Activated CD8-positive, alpha-beta memory T cell treated with anti-CD3 and anti-CD28 coated beads for 36 hours (primary cell): Measurements from ENCODE around the gene VSTM4. TPM values are rescaled to one million over a fixed set of nuclear protein-coding genes. Genes with fewer than 3 reads are reported as not detected.

Source experiments
- CTCF ChIA-PET: fragments of 350-600 bp; sonication (Branson Sonifier 250); formaldehyde crosslinking; loops from one replicate; lab custom pipeline; 2021; ENCODE audit warnings: antibody characterized with exemption; lab: Charles Lee
- POLR2A ChIA-PET: fragments of 350-600 bp; sonication (Branson Sonifier 250); formaldehyde crosslinking; loops from one replicate; lab custom pipeline; 2021; ENCODE audit warnings: antibody characterized with exemption; lab: Charles Lee
- total RNA-seq, 2 experiments: library from RNA; stranded (reverse); gene quantifications; one replicate each; pipeline ENCODE4 v1.2.3, GENCODE V29; 2021

Gene VSTM4
- total RNA-seq, 2 experiments from 2014 or later = 0.06 TPM

DNA sequence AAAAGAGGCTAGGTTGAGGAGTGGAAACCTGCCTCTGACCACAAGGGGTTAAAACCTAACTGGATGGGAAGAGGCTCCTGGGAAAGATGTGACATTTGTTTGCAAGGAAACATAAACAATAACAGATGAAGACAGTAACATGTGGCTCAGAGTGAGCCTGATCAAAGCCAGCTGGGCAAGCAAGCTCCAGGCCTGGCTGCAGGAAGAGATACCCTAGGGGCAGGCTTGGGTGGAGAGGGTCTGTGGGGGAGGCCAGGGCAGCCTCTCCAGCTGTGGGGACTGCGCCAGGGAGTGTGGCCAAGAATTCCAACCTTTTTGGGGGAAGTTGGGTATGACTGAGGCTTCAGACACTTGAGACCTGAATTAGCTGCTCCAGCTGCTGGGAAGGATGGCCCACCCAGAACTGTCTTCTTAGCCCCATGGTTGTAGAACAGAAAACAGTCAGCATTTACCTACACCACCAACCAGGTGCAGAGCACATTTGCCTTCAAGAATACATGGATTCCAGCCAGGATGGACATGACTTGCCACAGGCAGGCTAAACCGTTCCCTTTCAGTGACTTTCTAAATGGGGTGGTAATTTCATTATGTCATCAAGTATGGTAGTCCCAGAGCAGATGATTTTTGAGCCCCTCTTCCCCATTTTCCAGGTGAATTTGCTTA, 28.9 kb upstream of the VSTM4 start:
- ChIA-PET POLR2A (no interaction called here), CTCF (no interaction called here)

DNA sequence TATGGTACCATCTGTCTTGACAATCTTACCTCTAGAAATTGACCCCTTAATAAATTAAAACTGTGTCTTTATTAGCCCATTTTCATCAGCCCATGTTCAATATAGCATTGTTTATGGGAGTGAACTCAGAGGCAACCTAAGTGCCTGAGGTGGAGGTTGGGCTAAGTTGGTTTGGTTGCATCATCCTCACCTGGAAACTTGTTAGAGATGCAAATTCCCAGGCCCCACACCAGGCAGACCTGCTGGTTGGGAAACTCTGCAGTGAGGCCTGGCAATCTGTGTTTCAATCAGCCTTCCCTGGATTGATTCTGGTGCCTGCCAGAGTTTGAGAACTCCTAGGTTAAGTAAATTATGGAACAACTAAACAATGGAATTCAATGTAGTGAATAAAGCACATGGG, 27.9 kb upstream of the VSTM4 start:
- ChIA-PET CTCF (no interaction called here), POLR2A (no interaction called here)

DNA sequence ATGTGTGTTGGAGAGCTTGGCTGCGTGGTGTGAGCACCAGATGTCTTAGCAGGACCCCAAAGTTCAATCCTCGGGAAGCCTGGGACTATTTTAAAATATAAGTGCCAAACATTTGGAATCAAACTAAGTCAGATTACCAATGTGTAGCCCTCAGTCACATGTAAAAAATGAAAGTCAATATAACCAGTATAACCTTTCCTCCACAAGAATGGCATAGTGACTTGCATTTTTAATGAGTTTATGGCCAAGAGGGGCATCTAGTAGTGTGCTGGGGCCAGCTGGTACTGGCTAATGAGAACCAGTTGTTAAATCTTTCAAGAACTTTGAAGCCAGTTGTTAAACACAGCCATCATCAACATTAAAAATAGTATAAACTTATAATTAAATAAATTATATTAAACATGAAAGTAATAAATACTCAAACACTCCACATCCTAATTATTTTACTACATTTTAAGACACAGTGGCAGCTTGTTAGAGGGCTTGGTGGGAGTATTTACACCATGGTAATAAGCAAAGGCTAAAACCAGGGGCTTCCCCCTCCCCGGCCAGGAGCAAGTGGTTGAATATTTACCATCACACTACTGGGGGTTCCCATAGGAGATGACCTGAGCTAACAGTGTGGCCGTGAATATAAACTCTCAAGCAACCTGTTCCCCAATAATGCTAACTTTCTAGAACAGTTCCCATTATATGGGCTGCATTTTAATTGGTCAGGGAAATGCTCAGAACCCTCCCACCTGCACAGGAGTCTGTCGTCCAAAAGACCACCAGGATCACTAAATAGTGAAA, 26.4 kb upstream of the VSTM4 start:
- POLR2A ChIA-PET = no interaction called here
- CTCF ChIA-PET = no interaction called here

DNA sequence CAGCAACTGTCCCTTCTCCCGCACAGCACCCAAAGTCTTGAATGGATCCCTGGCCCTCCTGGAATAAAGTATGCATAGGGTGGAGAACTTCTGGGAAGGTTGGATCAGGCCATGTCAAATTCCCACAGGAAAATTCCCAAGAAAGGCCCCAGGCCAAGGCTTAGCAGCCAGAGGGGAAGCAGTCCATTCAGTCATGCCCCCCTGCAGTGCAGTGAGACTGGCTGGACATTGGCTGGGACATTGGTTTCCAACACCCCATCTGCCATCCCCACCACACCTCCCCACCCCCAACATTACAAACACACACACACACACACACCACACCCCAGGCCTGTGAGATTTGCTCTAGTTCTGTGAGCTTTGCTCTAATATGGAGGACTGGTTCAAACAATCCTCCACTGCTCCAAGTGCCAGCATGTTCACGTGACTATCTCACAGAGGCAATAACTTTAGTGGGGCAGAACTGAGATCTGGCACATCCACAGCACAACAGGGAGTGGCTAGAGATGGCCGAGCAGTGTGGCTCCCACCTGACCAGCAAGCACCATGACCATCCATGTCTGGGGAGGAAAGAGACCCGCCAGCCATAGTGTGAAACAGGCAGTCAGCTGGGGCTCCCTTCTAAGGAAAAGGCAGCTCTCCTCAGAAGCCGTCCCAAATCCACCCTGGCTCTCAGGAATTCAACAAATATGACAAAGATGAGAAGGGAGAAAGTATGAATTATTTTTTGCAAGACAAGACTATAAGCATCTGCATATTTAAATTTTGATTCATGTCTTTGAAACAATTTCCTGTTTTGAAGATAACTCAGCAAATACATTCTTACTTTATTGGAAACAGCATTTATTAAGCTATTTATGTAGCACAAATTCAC, 25.2 kb upstream of the VSTM4 start:
- ChIA-PET CTCF (interaction anchor here (0.7 kb wide), 1 partner anchor 273 kb away, joined by 4 read pairs; no protein-coding TSS in a partner anchor), POLR2A (no interaction called here)

DNA sequence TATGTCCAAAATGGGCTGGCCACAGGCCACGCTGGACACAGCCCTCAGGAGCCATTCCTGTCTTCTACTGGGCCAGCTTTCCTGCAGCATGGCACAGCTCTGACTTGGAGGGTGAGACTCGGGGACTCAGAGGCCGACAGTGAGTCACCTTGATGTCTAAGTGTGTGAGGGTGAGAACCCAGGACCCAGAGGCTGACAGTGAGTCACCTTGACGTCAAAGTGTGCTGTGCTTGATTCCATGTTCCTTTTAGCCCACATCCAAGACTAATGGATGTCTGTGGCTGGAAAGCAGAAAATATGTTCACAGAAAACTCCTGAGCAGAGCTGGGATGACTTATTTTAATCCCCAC, 24.5 kb upstream of the VSTM4 start:
- ChIA-PET POLR2A (no interaction called here), CTCF (no interaction called here)

DNA sequence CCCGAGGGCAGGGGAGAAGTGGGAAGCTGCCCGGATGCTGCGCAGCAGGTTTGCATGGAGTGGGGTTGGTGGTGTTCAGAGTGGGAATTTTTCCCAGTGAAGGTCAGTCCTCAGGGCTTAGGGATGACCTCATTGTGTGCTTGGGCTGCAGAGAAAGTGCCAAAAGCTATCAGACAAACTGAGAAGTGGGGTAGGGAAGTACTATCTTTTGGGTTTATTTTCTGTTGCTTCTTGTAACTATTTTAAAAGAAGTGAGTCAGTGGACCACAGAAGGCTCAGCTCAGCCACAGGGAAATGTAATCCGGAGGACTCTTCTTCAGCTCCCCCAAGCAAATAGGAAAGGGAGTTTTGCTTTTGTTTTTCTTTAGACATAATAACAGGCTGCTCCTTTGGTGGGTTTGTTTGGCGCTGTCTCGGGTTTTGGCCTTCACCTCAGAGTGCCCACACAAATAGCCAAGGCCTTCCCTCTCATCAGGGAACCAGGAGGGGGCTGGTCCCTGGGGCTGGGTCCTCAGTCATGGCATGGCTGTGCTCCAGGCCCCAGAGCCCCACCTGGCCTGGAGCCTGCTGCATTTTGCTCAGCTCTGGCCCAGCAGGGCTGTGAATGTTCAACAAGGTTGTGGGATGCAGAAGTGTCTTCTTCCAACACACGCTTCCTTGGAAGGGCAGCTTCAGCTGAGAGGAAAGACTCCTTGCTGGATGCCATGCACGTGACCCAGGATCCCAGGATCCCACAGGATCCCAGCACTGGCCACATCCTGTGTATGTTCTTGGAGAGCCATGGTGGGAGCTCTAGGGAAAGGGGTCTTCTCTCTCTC, 23.9 kb upstream of the VSTM4 start:
- POLR2A ChIA-PET = no interaction called here
- CTCF ChIA-PET = no interaction called here

DNA sequence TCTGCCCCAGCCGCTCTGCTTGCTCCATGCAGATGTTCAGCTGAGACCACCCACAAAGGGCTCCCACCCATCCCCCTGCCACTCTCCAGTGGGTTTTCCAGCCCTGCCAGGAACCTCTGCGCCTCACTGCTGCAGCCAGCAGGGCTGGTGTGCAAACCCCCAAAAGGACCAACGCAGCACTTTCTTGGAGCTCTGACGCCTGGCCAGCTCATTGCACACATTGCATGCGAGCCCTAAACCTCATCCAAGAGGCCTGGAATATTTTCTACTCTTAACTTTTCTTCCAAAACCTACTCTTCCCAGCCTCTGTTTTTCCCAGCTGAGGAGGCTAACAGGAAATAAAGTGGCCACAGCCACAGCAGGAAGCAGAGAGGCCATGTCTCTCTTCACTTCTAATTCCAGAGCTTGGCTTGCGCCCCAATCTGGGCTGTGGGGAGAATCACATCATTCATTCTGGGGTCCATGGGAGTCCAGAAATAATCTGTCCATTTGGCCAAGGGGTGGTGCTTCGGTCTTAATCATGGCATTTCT, 23.1 kb upstream of the VSTM4 start:
- CTCF ChIA-PET = no interaction called here
- POLR2A ChIA-PET = no interaction called here

DNA sequence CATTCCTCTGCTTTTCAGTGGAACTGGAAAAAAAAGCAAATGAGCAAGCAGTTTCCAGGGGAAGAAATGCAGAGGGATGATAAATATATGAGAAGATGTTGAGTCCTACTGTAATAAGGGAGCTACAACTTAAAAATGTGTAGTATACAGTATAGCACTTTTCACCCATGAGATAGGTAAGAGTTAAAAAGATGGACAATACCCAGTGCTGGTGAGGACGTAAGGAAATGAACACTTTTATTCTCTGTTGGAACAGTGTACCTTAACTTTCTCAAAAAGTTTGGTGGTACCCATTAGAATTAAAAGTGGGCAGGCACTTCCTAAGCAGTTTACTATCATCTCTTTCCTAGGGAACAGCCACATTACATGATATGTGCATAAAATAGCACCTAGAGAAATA, 21.2 kb upstream of the VSTM4 start:
- CTCF ChIA-PET = no interaction called here
- POLR2A ChIA-PET = no interaction called here

DNA sequence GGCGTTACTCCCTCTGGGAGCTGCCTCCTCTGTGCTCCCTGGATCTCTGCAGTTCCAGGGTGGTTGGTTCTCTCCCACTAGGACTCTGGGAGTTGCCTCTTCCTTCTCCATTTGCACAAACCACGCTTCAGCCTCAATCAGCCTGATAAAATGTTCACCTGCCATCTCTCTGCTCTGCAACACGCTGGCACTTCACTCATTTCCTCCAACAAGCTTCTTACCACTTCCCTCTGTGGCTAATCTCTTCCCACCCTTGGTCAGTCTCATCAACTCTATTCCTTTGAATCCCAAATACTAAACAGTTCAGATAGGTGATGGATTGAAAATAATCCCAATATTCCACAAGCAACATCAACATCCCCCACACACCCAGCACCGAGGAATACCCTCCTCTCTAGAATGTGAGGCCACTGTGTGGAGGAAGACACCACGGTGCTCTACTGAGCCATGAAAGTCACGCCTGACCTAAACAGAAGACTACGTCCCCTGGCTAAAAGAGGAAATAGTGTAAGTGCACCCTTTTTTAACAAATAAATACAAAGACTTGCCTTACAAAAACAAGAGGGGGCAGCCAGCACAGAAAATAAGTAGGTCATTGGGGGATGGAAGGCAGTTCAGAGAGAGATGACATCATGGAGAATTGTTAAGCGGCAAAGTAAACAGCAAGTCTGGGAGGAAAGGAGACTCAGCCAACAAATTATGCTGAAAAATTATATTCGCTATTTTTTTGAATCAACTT, 20.4 kb upstream of the VSTM4 start:
- ChIA-PET CTCF (no interaction called here), POLR2A (no interaction called here)

DNA sequence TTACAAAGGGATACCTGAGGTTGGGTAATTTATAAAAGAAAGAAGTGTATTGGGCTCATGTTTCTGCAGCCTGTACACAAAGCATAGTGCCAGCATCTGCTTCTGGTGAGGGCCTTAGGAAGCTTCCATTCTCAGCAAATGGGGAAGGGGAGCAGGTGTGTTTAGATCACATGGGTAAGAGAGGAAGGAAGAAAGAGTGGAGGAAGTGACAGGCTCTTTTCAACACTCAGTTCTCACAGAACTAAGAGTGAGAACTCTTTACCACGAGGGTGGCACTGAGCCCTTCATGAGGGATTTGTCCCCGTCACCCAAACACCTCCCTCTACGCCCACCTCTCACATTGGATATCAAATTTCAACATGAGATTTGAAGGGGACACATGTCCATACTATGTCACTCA, 19.0 kb upstream of the VSTM4 start:
- POLR2A ChIA-PET = no interaction called here
- CTCF ChIA-PET = no interaction called here

DNA sequence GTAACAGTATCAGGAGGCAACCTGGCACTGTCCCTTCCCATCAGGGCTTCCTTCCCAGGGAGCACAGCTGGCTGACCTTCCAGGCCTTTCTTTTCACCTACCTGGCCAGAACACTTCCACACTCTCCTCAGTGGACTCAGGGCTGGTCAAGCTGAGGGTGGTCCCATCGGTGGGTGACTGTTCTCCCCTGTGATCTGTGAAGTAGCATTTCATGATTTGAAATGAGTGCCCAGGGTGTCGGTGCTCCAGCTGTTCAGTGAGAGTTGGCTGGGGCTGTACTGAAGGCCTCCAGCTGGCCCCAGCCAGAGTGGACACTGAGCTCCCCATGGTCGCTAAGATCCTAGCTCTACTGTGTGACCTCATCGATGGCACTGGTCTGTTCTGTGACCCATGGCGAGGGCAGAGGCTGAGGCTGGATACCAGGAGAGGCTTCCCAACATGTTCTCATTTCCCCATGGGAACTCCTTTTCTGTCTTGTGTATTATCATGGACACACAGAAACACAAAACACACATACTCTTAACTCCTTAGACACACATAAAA, 18.5 kb upstream of the VSTM4 start, which contains the start of gene FAM170B:
Gene FAM170B, minus strand, starts transcription at position 316 of the 543 bp plus-strand sequence. Its CDS starts 103 bp downstream, at position 213.
- CTCF ChIA-PET = no interaction called here
- POLR2A ChIA-PET = no interaction called here

DNA sequence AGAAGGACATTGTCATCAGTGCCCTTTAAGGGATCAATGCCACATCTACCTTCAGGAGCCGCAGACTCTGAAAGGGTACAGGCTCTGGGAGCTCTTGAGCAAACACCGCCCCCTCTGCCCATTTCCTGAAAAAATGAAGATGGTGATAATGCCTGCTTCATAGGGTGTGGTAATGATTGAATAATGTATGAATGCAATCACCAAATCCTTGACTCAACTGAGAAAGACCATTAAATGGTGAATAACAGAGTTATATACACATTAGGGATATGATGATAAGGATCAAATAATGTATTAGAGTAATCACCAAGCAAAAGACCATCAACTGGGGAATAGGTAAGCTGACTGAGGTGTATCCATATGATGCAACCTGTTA, 17.0 kb upstream of the VSTM4 start:
- ChIA-PET CTCF (interaction anchor here (0.7 kb wide), 1 partner anchor 80 kb away, joined by 3 read pairs; no protein-coding TSS in a partner anchor), POLR2A (no interaction called here)

DNA sequence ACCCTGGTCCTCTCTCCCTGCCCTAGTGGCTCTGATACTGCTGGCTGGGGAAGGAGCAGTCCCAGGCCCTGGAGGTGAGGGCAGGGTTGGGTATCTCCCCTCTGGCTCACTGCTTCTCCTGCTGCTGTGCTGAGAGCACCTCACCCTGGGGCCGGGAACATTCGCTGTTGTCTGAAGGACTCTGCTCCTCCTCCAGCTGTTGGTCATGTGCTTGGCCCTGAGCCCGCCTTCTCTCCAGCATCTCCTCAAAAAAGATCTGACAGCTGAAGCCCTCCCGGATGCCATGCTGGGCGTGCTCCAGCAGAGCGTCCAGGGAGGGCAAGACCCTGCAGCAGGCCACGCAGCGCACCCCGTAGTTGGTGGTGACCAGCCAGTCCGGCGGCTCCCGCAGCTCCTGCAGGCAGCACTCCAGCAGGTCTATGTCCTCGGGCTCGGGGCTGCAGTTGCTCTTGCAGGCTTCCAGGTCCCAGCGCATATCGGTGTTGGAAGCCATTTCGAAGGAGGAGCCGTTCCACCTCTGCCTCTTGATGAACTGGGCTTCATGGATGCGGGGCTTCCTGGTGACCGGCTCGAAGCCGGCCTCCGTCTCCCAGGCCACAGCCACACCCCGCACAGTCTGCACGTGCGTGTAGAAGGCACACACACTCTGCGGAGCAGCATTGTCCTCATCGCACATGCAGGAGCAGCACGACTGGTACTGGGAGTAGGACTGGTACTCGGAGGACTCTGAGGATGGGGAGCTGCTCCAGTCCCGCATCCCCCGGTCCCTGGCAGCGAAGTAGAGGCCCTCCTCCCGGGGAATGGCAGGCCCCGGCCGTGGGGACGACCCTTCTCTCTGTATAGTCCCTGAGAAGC, 16.4 kb upstream of the VSTM4 start:
- POLR2A ChIA-PET = no interaction called here

DNA sequence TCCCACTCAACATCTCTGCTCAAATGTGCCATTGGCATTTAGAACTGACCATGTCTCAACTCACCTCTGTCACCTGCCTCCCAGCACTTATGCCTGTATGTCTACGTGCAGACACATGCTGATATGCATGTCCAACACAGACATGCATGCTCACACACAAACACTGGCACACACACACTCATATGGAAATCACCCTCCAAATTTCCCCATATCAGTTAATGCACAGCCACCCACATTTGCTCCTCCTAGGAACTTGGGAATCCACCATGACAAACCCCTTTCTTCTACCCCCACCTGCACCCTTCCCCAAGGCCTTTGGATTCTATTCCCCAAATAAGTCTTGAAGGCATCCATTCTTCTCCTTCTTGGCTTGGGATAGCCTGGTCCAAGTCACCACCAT, 14.1 kb upstream of the VSTM4 start:
- CTCF ChIA-PET = no interaction called here
- POLR2A ChIA-PET = no interaction called here

More for the DNA sequence above, 16.4 kb upstream of the VSTM4 start:
- CTCF ChIA-PET = no interaction called here

DNA sequence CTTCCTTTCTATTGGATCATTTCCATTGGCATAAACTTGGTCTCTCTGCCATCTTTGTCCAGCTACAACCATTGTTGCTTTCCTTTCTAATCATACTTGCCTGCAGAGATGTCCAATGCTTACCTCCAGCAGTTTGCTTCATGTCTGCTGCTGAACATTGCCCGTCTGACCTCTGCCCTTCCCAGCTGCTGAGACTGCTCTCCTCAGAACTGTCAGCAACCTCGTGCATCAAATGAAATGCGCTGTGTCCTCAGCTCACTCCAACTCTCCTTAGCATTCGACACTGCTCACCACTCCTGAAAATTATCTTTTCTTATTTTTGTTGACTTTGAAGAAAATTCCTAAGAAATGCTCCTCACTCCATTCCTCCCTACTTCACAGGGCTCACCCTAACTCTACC, 13.5 kb upstream of the VSTM4 start:
- POLR2A ChIA-PET = no interaction called here
- CTCF ChIA-PET = no interaction called here

DNA sequence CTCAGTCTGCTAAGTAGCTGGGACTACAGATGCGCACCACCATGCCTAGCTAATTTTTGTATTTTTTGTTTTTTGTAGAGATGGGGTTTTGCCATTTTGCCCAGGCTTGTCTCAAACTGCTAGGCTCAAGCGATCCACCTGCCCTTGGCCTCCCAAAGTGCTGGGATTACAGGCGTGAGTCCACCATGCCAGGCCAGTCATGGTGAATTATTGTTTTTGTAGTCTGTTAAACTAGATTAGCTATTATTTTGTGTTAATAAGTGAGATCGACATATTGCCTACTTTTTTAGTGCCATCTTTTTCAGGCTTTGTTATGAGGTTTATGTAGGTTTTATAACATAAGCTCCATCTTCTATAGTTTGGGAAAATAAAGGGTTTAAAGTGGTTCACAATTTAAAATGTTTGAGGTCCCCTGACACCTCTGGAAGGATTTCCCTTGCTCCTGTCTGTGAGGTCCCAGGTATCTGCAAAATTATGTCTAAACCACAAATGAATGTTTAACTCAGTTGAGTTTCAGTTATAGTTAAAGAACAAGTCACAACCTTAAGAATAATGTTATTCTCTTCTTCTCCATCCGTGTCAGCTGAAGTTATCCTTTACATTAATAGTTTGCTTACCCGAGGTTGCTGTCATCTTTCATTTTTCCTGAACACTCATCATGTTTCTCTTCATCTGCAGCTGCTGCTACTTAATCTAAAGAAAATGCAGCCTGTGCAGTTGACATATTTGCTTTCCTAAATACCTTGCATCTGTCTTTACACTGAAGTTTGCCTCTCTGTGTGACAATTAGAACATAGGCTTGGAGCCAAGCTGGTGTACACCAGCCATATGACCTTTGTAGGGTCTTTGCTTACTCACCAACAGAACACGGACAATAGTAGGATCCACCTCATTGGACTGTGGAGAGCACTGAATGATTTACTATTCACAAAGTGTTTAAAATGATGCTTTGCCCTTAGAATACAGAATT, 8.9 kb upstream of the VSTM4 start:
- CTCF ChIA-PET = no interaction called here

More for the DNA sequence above, 8.9 kb upstream of the VSTM4 start:
- POLR2A ChIA-PET = no interaction called here
